ENCODE data around the gene MEG3.

MEG3 gene

GRCh38 chr14:100851586-100851916 lies 25.6 kb downstream of the MEG3 start:
- DNase-seq, result no peak

GRCh38 chr14:100851946-100852620 lies 26.2 kb downstream of the MEG3 start:
- DNase-seq, result no peak

GRCh38 chr14:100854435-100854834 lies 28.5 kb downstream of the MEG3 start:
- no peak for DNase-seq

GRCh38 chr14:100855256-100855930 lies 29.5 kb downstream of the MEG3 start:
- DNase-seq, result no peak

GRCh38 chr14:100856056-100856950 lies 30.4 kb downstream of the MEG3 start:
- DNase-seq, result no peak

GRCh38 chr14:100857233-100857922 lies 31.5 kb downstream of the MEG3 start:
- DNase-seq, result no peak

GRCh38 chr14:100857923-100858837 lies 32.3 kb downstream of the MEG3 start:
- DNase-seq, result no peak

- no peak for DNase-seq
Measured at GRCh38 chr14:100858838-100859220, 32.9 kb downstream of the MEG3 start.

GRCh38 chr14:100859781-100860180 lies 33.9 kb downstream of the MEG3 start:
- no peak for DNase-seq

GRCh38 chr14:100860556-100861187 lies 34.8 kb downstream of the MEG3 start:
- no peak for DNase-seq

GRCh38 chr14:100861188-100861936 lies 35.4 kb downstream of the MEG3 start:
- no peak for DNase-seq

GRCh38 chr14:100861937-100862247 lies 36.0 kb downstream of the MEG3 start:
- no peak for DNase-seq

- no peak for DNase-seq
Measured at GRCh38 chr14:100862277-100862676, 36.4 kb downstream of the MEG3 start.

GRCh38 chr14:100862793-100863192 lies 36.9 kb downstream of the MEG3 start:
- no peak for DNase-seq

GRCh38 chr14:100864206-100864605 lies 38.3 kb downstream of the MEG3 start:
- DNase-seq, result no peak

GRCh38 chr14:100864960-100865681 lies 39.2 kb downstream of the MEG3 start:
- DNase-seq, result no peak

GRCh38 chr14:100865682-100866591 lies 40.0 kb downstream of the MEG3 start:
- no peak for DNase-seq

GRCh38 chr14:100866666-100867630 lies 41.0 kb downstream of the MEG3 start:
- no peak for DNase-seq

Measured in DMS 273 treated with DMSO at 0.1 percent for 48 hours (cell line).